Measurements from ENCODE around the gene HTRA3.

HTRA3 gene

GRCh38 chr4:8242782-8243560 lies 26.6 kb upstream of the HTRA3 start:
- DNase-seq (ENCODE audit: low read depth in 2 of 2) = no peak
- no peak overlapping the region for H3K4me3 ChIP-seq (replicated peaks in 1 of 2; ENCODE audit: low read depth in 2 of 2, low read length in 2 of 2)
- no peak for TF ChIP-seq CTCF (IDR thresholded peaks at IDR 0.05; ENCODE audit: low read depth, low read length)

- H3K4me3 ChIP-seq (replicated peaks in 1 of 2; ENCODE audit: low read depth in 2 of 2, low read length in 2 of 2) = no peak overlapping the region
- DNase-seq (ENCODE audit: low read depth in 2 of 2) = no peak
- TF ChIP-seq CTCF (IDR thresholded peaks at IDR 0.05; ENCODE audit: low read depth, low read length) = no peak
These were observed 25.4 kb upstream of the HTRA3 start for GRCh38 chr4:8244001-8244757.

- no peak for TF ChIP-seq CTCF (IDR thresholded peaks at IDR 0.05; ENCODE audit: low read depth, low read length)
- no peak for DNase-seq (ENCODE audit: low read depth in 2 of 2)
- H3K4me3 ChIP-seq (replicated peaks in 1 of 2; ENCODE audit: low read depth in 2 of 2, low read length in 2 of 2) = no peak overlapping the region
These were observed 24.6 kb upstream of the HTRA3 start for GRCh38 chr4:8244931-8245460.

- H3K4me3 ChIP-seq (replicated peaks in 1 of 2; ENCODE audit: low read depth in 2 of 2, low read length in 2 of 2) = no peak overlapping the region
- TF ChIP-seq CTCF (IDR thresholded peaks at IDR 0.05; ENCODE audit: low read depth, low read length) = no peak
- no peak for DNase-seq (ENCODE audit: low read depth in 2 of 2)
These were observed 23.4 kb upstream of the HTRA3 start for GRCh38 chr4:8245884-8246833.

- peak in 1 of 2 donors; percentile 83 for DNase-seq (ENCODE audit: low read depth in 2 of 2)
- TF ChIP-seq CTCF (IDR thresholded peaks at IDR 0.05; ENCODE audit: low read depth, low read length) = no peak
- H3K4me3 ChIP-seq (replicated peaks in 1 of 2; ENCODE audit: low read depth in 2 of 2, low read length in 2 of 2) = no peak overlapping the region
These were observed 22.3 kb upstream of the HTRA3 start for GRCh38 chr4:8247047-8247930.
